SK-N-MC (cell line): Measurements from ENCODE around the gene CACNA1E.

Source experiments
- DNase-seq: peaks from one replicate; pipeline ENCODE4 v3.0.0-alpha.2; 2011; ENCODE audit warnings: low read depth, low spot score
- H3K27ac ChIP-seq: fragments of 200-600 bp; sonication (generic); 2 replicates; pipeline ENCODE4 v1.5.1; 2016; ENCODE audit warnings: mixed run types
- H3K36me3 ChIP-seq: fragments of 200-600 bp; sonication (generic); 2 replicates; pipeline ENCODE4 v1.6.1; 2017; ENCODE audit warnings: antibody characterized with exemption, low read length, mixed read lengths; ENCODE audit not compliant: insufficient read depth
- H3K4me3 ChIP-seq: fragments of 200-600 bp; sonication (generic); 2 replicates; pipeline ENCODE4 v1.5.1; 2016
- H3K9ac ChIP-seq: fragments of 200-600 bp; sonication (generic); 2 replicates; pipeline ENCODE4 v1.8.0; 2017; ENCODE audit warnings: mixed run types, mixed read lengths; ENCODE audit not compliant: insufficient read length
- H3K9me3 ChIP-seq: fragments of 200-600 bp; sonication (generic); 2 replicates; pipeline ENCODE4 v1.6.1; 2017; ENCODE audit warnings: low read depth, mild to moderate bottlenecking, antibody characterized with exemption, low read length, moderate library complexity, mixed read lengths
- EZH2 ChIP-seq: fragments of 200-600 bp; sonication (generic); IDR thresholded peaks from one replicate; pipeline ENCODE4 v1.6.1; 2017; ENCODE audit warnings: antibody characterized with exemption
- FOXP2 ChIP-seq: optimal IDR thresholded peaks from 2 replicates; pipeline ENCODE3; 2011; ENCODE audit warnings: mild to moderate bottlenecking, moderate library complexity; ENCODE audit not compliant: insufficient read depth; ENCODE audit errors: extremely low read length, control extremely low read depth
- POLR2AphosphoS5 ChIP-seq: IDR thresholded peaks from 2 replicates; pipeline ENCODE4 v1.6.1; 2012; ENCODE audit warnings: mild to moderate bottlenecking, low read depth, low read length, borderline replicate concordance

The CACNA1E gene

DNA sequence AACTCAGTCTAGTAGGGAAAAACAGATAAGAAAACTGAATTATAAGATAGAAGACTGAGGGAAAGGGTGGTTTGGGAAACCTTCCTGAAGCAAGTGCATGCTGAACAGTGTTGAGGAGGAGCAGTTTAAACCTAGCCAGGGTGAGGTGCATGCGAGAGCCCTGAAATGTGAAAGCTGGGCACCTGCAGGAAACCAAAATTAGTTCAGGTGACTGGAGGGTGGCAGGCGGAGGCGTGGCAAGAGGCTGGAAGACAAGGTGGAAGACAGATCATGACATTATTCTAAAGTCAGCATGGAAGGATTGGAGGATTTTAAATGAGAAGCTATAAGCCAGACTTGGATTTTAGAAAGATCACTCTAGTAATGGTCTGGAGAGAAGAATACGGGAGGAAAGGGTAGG is 75.1 kb downstream of the CACNA1E start:
- DNase-seq: no peak
- TF ChIP-seq EZH2 (no peak), POLR2AphosphoS5 (no peak), FOXP2 (no peak)

DNA sequence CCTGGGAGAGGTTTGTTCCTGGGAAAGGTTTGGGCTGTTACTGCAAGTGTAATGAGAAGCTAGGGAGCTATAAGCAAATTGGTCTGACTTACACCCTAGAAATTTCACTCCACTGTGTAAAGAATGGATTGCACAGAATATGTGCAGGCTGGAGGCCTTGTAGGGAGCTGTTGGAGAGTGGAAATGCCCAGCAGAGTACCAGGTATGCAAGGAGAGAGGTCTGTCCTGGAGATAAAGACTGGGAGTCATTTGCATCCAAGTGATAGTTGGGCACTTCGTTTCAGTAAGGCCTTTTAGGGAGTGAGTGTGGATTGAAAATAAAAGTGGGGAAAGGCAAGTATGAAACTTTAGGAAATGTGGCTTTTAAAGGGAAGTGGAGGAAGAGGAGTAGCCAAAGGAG is 75.8 kb downstream of the CACNA1E start:
- no peak overlapping the region for H3K27ac ChIP-seq
- TF ChIP-seq FOXP2: no peak
- no peak for TF ChIP-seq EZH2
- no peak for TF ChIP-seq POLR2AphosphoS5
- no peak overlapping the region for H3K4me3 ChIP-seq
- no peaks in the 10 kb centered on the region for H3K9me3 ChIP-seq
- H3K36me3 ChIP-seq: no peaks in the 10 kb centered on the region
- no peak overlapping the region for H3K9ac ChIP-seq
- DNase-seq: no peak

More for the DNA sequence above, 75.1 kb downstream of the CACNA1E start:
- Histone ChIP-seq H3K9ac (no peak overlapping the region), H3K9me3 (no peaks in the 10 kb centered on the region), H3K27ac (no peak overlapping the region), H3K4me3 (no peak overlapping the region), H3K36me3 (no peaks in the 10 kb centered on the region)

DNA sequence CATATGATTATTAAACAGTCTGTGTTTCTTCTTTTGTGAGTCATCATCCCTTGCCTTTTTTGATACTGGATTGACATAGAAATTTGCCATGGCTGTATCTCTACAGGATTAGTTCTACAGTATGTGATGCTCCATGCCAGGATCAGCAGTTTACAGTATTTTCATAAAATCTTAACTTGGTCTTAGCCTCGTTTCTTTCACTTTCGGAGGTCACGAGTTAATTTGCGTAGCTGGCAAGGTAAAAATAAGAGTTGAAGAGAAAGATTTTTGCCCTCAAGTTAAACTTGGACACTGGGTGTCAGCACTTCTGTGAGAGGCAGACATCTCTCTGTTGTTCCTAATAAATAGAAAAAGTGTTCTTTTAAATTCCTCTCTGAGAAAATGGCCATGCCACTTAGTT is 79.1 kb downstream of the CACNA1E start:
- no peak for DNase-seq
- no peak overlapping the region for H3K4me3 ChIP-seq
- no peak overlapping the region for H3K27ac ChIP-seq
- no peak overlapping the region for H3K9ac ChIP-seq
- no peaks in the 10 kb centered on the region for H3K36me3 ChIP-seq
- TF ChIP-seq FOXP2 (no peak), POLR2AphosphoS5 (no peak), EZH2 (no peak)
- H3K9me3 ChIP-seq: no peaks in the 10 kb centered on the region

DNA sequence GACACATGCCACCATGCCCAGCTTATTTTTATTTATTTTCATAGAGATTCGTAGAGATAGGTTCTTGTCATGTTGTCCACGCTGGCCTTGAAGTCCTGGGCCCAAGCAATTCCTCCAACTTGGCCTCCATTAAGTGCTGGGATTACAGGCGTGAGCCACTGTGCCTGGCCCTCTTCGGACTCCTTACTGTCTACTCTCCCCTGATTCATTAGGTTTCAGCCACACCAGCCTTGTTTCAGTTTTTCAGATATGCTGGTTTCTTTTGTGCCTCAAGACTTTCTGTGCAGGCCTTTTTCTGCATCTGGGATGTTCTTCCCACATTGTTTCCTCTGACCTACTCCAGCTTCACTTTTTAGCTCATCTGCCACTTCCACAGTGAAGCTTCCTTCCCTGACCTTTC is 85.4 kb downstream of the CACNA1E start:
- Histone ChIP-seq H3K4me3 (no peak overlapping the region), H3K36me3 (no peaks in the 10 kb centered on the region), H3K9me3 (no peaks in the 10 kb centered on the region), H3K9ac (no peak overlapping the region), H3K27ac (no peak overlapping the region)
- DNase-seq: no peak
- TF ChIP-seq EZH2 (no peak), POLR2AphosphoS5 (no peak), FOXP2 (no peak)

DNA sequence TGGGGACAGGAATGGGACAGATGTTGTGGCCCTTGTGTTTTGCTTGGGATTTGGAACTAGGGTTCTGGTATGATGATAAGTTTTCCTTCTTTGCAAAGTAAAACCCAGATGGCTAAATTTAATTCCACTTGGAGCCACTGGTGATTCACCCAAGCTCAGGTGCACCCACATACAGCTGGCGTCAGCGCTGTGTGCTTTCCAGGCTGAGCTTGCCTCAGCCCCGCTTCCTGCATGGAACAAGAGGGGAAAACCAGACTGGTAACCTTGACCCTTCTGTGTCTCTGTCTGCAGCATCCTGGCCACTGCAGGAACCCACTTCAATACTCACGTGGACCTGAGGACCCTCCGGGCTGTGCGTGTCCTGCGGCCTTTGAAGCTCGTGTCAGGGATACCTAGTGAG is 94.2 kb downstream of the CACNA1E start:
- Histone ChIP-seq H3K9me3 (no peaks in the 10 kb centered on the region), H3K36me3 (no peaks in the 10 kb centered on the region), H3K4me3 (no peak overlapping the region), H3K27ac (no peak overlapping the region), H3K9ac (no peak overlapping the region)
- no peak for DNase-seq
- TF ChIP-seq EZH2 (no peak), POLR2AphosphoS5 (no peak), FOXP2 (no peak)

DNA sequence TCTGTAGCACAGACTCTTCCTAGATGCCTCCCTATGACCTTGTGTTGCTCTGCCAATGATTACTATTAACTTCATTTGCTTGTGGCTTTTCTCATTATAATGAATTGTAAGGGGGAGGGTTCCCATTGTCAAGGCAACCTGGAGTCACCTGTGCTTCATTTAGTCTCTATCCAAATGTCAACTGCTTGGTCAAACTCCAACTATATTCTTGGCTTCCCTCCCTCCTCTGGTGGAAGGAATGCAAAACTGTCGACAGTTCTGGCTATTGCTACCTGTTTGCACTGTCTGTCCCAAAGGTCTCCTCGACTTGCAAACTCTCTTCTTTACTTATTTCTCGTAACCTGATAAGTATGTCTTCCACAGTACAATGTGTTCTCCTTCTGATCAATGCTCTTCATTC is 100.3 kb downstream of the CACNA1E start:
- no peak for DNase-seq

DNA sequence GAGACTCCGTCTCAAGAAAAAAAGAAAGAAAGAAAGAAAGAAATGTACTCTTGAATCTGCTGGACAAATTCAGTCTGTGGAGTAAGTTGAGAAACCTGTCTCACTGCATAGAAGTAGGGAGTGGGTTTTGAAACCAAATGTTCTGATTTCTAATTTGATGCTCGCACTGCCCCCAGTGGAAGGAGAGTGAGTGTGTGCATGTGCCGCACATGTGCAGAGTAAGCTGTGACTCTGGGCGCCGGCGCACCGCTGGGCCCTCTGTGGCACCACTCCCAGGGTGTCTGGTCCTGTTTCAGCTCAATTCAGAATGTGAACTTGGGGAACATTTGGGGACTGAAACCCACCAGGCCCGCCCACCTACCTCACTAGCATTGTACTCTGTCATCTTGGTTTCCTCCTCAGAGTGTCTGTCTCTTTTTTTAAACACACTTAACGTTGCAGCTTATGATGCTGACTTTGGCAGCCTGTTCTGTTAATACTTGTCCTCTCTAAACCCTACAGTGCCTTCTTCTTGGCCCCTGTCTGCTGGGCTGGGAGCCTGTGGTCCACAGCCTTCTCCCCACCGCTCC is 104.6 kb downstream of the CACNA1E start:
- H3K9me3 ChIP-seq: no peaks in the 10 kb centered on the region
- DNase-seq: no peak
- no peak for TF ChIP-seq POLR2AphosphoS5
- TF ChIP-seq EZH2: no peak
- no peak for TF ChIP-seq FOXP2
- no peak overlapping the region for H3K4me3 ChIP-seq
- no peak overlapping the region for H3K9ac ChIP-seq
- no peak overlapping the region for H3K27ac ChIP-seq
- no peaks in the 10 kb centered on the region for H3K36me3 ChIP-seq

More for the DNA sequence above, 100.3 kb downstream of the CACNA1E start:
- Histone ChIP-seq H3K9ac (no peak overlapping the region), H3K27ac (no peak overlapping the region), H3K4me3 (no peak overlapping the region), H3K9me3 (no peaks in the 10 kb centered on the region), H3K36me3 (no peaks in the 10 kb centered on the region)
- no peak for TF ChIP-seq FOXP2
- TF ChIP-seq EZH2: no peak
- no peak for TF ChIP-seq POLR2AphosphoS5

DNA sequence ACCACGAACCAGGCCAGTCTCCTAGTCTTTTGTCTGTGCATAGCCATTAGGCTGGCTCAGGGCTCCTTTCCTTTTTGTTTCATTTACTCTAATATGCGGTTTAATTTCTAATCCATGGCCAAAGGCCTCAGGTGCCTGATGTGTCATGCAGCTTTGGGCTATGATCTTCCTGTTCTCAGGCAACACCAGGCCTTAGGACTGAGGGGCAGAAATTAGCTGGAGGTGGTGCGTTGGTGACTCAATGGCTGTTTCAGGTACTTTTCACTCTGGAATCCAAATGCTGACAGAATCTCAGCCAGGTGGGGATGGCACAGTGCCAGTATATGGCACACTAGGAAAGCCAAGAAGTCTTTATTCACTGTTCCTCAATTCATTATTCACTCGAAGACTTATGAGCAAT is 105.3 kb downstream of the CACNA1E start:
- no peak overlapping the region for H3K27ac ChIP-seq
- DNase-seq: no peak
- no peaks in the 10 kb centered on the region for H3K36me3 ChIP-seq
- no peaks in the 10 kb centered on the region for H3K9me3 ChIP-seq
- no peak overlapping the region for H3K4me3 ChIP-seq
- no peak for TF ChIP-seq EZH2
- TF ChIP-seq POLR2AphosphoS5: no peak
- TF ChIP-seq FOXP2: no peak
- no peak overlapping the region for H3K9ac ChIP-seq

DNA sequence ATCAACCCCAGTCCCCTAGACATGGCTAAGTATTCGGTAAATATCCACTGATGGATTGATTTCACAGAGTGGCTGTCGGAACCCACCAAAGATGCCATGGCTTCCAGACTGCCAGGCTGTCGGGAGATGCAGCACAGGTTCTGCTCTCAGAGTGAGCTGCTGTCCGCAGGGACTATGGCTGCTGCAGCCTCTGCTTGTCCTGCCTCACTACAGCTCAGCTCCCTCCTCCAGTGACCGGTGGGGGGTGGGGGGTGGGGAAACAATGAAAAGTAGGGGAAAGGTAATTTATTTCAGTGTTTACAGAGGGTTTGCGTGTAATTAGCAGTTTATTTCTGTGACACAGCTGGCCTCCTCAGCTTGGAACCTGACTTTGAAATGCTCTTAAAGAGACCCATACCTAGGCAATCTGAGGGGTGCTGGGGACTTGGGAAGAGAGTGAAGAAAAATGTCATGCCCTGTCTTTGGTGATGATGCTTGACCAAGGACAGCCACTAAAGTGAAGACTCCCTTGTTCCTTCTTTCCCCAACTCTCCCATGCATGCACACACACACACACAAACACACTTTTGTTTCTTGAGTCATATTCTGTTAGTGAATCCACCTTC is 109.0 kb downstream of the CACNA1E start:
- H3K9ac ChIP-seq: no peak overlapping the region
- DNase-seq: no peak
- TF ChIP-seq POLR2AphosphoS5 (no peak), EZH2 (no peak), FOXP2 (no peak)
- no peaks in the 10 kb centered on the region for H3K9me3 ChIP-seq
- no peaks in the 10 kb centered on the region for H3K36me3 ChIP-seq
- H3K4me3 ChIP-seq: no peak overlapping the region
- no peak overlapping the region for H3K27ac ChIP-seq
